Measurements from ENCODE around the gene C1orf105.

- TF ChIP-seq ZNF274 (IDR thresholded peaks at IDR 0.05; ENCODE audit: low read depth, low read length) (no peak), YY1 (IDR thresholded peaks at IDR 0.05; ENCODE audit: insufficient read depth, insufficient read length) (no peak)
Measured at GRCh38 chr1:172453153-172453545, 32.7 kb downstream of the C1orf105 start.
